H1 (cell line): ENCODE results near the gene RASSF5. TPM values are rescaled to one million over a fixed set of nuclear protein-coding genes. Genes with fewer than 3 reads are reported as not detected.

Experiments used
- CTCF ChIA-PET: fragments of 300-600 bp; sonication (Branson Sonifier 250); formaldehyde crosslinking; loops from one replicate; lab custom pipeline; 2021; ENCODE audit not compliant: partially characterized antibody; lab: Charles Lee
- POLR2A ChIA-PET: fragments of 300-600 bp; sonication (Branson Sonifier 250); formaldehyde crosslinking; loops from one replicate; lab custom pipeline; 2021; ENCODE audit warnings: inconsistent platforms; ENCODE audit not compliant: partially characterized antibody; lab: Charles Lee
- DNase-seq, 2 experiments: peaks; one replicate each; pipeline versions ENCODE4 v3.0.0 to v3.0.0-alpha.2; 2010 to 2022; ENCODE audit warnings: low spot score in 2 of 2, low read depth in 1 of 2, mixed read lengths in 1 of 2
- FAIRE-seq: peaks from 2 replicates; lab custom pipeline; 2011; peaks lifted over from hg19 to GRCh38; lab: Jason Lieb, UNC
- H2AFZ ChIP-seq: 2 replicates; pipeline ENCODE4 v1.8.1; 2012; ENCODE audit warnings: low read length, inconsistent platforms
- H2AK5ac ChIP-seq: 2 replicates; pipeline ENCODE4 v1.6.1; 2013; ENCODE audit warnings: low read depth, low read length
- H2BK120ac ChIP-seq: replicated peaks from 2 replicates; pipeline ENCODE3; 2013; ENCODE audit warnings: low read depth, low read length, inconsistent platforms
- H2BK12ac ChIP-seq: 2 replicates; pipeline ENCODE4 v1.6.1; 2013; ENCODE audit warnings: low read depth, low read length
- H2BK15ac ChIP-seq: 2 replicates; pipeline ENCODE4 v1.6.1; 2013; ENCODE audit warnings: low read length
- H2BK20ac ChIP-seq: 2 replicates; pipeline ENCODE4 v1.6.1; 2013; ENCODE audit warnings: low read length
- H2BK5ac ChIP-seq: 2 replicates; pipeline ENCODE4 v1.6.1; 2013; ENCODE audit warnings: low read depth, low read length
- H3K14ac ChIP-seq: 2 replicates; pipeline ENCODE4 v1.6.1; 2013; ENCODE audit warnings: inconsistent platforms; ENCODE audit not compliant: insufficient read length
- H3K18ac ChIP-seq: 2 replicates; pipeline ENCODE4 v1.6.1; 2013; ENCODE audit warnings: low read length; ENCODE audit errors: extremely low read depth
- H3K23ac ChIP-seq: 2 replicates; pipeline ENCODE4 v1.6.1; 2013; ENCODE audit warnings: inconsistent platforms; ENCODE audit not compliant: insufficient read length
- H3K23me2 ChIP-seq: 2 replicates; pipeline ENCODE4 v1.6.1; 2013; ENCODE audit warnings: low read depth, low read length
- H3K27ac ChIP-seq: 2 replicates; pipeline ENCODE4 v1.6.1; 2011; ENCODE audit warnings: low read depth, low read length, inconsistent platforms
- H3K27me3 ChIP-seq, 4 experiments: replicated peaks in 1 of 4; 1 replicate in 1 of 4; 2 replicates in 3 of 4; pipeline versions ENCODE4 v1.6.1 to v1.8.1; 2011 to 2013; ENCODE audit warnings: low read length in 3 of 4, mild to moderate bottlenecking in 3 of 4, inconsistent platforms in 2 of 4, mixed read lengths in 2 of 4, moderate library complexity in 1 of 4; ENCODE audit not compliant: control insufficient read depth in 3 of 4, insufficient read depth in 3 of 4; ENCODE audit errors: extremely low read depth in 1 of 4
- H3K36me3 ChIP-seq, 4 experiments: 2 replicates each; pipeline versions ENCODE4 v1.6.1 to v1.8.1; 2011 to 2013; ENCODE audit warnings: mild to moderate bottlenecking in 4 of 4, low read length in 3 of 4, moderate library complexity in 2 of 4, control low read depth in 1 of 4, inconsistent platforms in 1 of 4; ENCODE audit not compliant: insufficient read depth in 4 of 4, control insufficient read depth in 2 of 4
- H3K4ac ChIP-seq: replicated peaks from 2 replicates; pipeline ENCODE3; 2013; ENCODE audit warnings: low read length, low read depth, mixed read lengths, inconsistent platforms; ENCODE audit not compliant: insufficient read length
- H3K4me1 ChIP-seq, 4 experiments: replicated peaks in 1 of 4; 1 replicate in 1 of 4; 2 replicates in 3 of 4; pipeline versions ENCODE4 v1.6.1 to v1.8.1; 2011 to 2013; ENCODE audit warnings: low read length in 3 of 4, inconsistent platforms in 2 of 4, mixed read lengths in 1 of 4; ENCODE audit not compliant: insufficient read depth in 4 of 4, control insufficient read depth in 3 of 4
- H3K4me2 ChIP-seq, 2 experiments: 2 replicates each; pipeline versions ENCODE4 v1.6.1 to v1.8.1; 2011 to 2013; ENCODE audit warnings: low read depth in 2 of 2, low read length in 2 of 2, control low read depth in 1 of 2, inconsistent platforms in 1 of 2, mild to moderate bottlenecking in 1 of 2; ENCODE audit not compliant: insufficient read depth in 1 of 2
- H3K4me3 ChIP-seq, 4 experiments: fragments of 200-600, 300-600 bp in 1 of 4; sonication (generic), shearing (Covaris generic), sonication (Bioruptor Twin) in 1 of 4; 2 replicates each; pipeline versions ENCODE4 v1.5.1 to v1.8.1; 2011 to 2016; ENCODE audit warnings: low read length in 4 of 4, low read depth in 3 of 4, control low read depth in 2 of 4, inconsistent platforms in 2 of 4, mild to moderate bottlenecking in 2 of 4, mixed read lengths in 1 of 4, moderate library complexity in 1 of 4; ENCODE audit not compliant: insufficient read depth in 2 of 4; ENCODE audit errors: extremely low read depth in 1 of 4
- H3K56ac ChIP-seq: replicated peaks from 2 replicates; pipeline ENCODE3; 2013; ENCODE audit warnings: low read depth, mild to moderate bottlenecking, mixed read lengths, low read length, inconsistent platforms; ENCODE audit not compliant: insufficient read length
- H3K79me1 ChIP-seq: 2 replicates; pipeline ENCODE4 v1.6.1; 2013; ENCODE audit warnings: low read depth, low read length, control low read depth
- H3K79me2 ChIP-seq, 2 experiments: 2 replicates each; pipeline versions ENCODE4 v1.6.1 to v1.8.1; 2012 to 2013; ENCODE audit warnings: low read length in 2 of 2, mild to moderate bottlenecking in 2 of 2, inconsistent platforms in 1 of 2; ENCODE audit not compliant: insufficient read depth in 2 of 2, control insufficient read depth in 1 of 2
- H3K9ac ChIP-seq, 4 experiments: replicated peaks in 1 of 4; 1 replicate in 1 of 4; 2 replicates in 3 of 4; pipeline versions ENCODE4 v1.6.1 to v1.8.1; 2011 to 2013; ENCODE audit warnings: low read depth in 3 of 4, low read length in 3 of 4, control low read depth in 2 of 4, mild to moderate bottlenecking in 2 of 4, moderate library complexity in 2 of 4, inconsistent platforms in 1 of 4; ENCODE audit errors: extremely low read depth in 1 of 4
- H3K9me3 ChIP-seq, 2 experiments: 2 replicates each; pipeline versions ENCODE4 v1.6.1 to v1.8.1; 2012 to 2013; ENCODE audit warnings: mild to moderate bottlenecking in 2 of 2, moderate library complexity in 2 of 2, control low read depth in 1 of 2, inconsistent platforms in 1 of 2, low read depth in 1 of 2, low read length in 1 of 2, mixed read lengths in 1 of 2; ENCODE audit not compliant: insufficient read depth in 2 of 2
- H4K20me1 ChIP-seq, 2 experiments: replicated peaks in 1 of 2; 2 replicates each; pipeline versions ENCODE3 to v1.8.1; 2011 to 2013; ENCODE audit warnings: inconsistent platforms in 2 of 2, low read length in 2 of 2, mild to moderate bottlenecking in 1 of 2; ENCODE audit not compliant: insufficient read depth in 2 of 2, control insufficient read depth in 1 of 2
- H4K5ac ChIP-seq: 2 replicates; pipeline ENCODE4 v1.6.1; 2013; ENCODE audit warnings: low read length, low read depth, mixed read lengths, inconsistent platforms; ENCODE audit not compliant: insufficient read length
- H4K8ac ChIP-seq: 2 replicates; pipeline ENCODE4 v1.8.0; 2013; ENCODE audit warnings: mild to moderate bottlenecking, moderate library complexity, low read length, inconsistent platforms; ENCODE audit not compliant: insufficient read depth; ENCODE audit errors: extremely low read depth
- H4K91ac ChIP-seq: replicated peaks from 2 replicates; pipeline ENCODE3; 2013; ENCODE audit warnings: low read length, mixed read lengths, inconsistent platforms; ENCODE audit not compliant: insufficient read length
- CBX5 ChIP-seq: fragments of 300-800, 300-1000 bp; sonication (generic); IDR thresholded peaks from 2 replicates; pipeline ENCODE4 v1.7.1; 2016; ENCODE audit warnings: antibody characterized with exemption, low read length, low read depth
- CBX8 ChIP-seq: fragments of 300-800, 300-1000 bp; sonication (generic); IDR thresholded peaks from 2 replicates; pipeline ENCODE4 v1.7.1; 2016; ENCODE audit warnings: low read depth, low read length, borderline replicate concordance
- JUN ChIP-seq: IDR thresholded peaks from 2 replicates; pipeline ENCODE4 v1.6.1; 2011; ENCODE audit warnings: low read depth, mild to moderate bottlenecking, improper control_type of control experiment, low read length
- KDM1A ChIP-seq: fragments of 200-600, 300-600 bp; sonication (generic); IDR thresholded peaks from 2 replicates; pipeline ENCODE4 v1.7.1; 2016; ENCODE audit warnings: mild to moderate bottlenecking, low read length, borderline replicate concordance
- SAP30 ChIP-seq: fragments of 300-600 bp; sonication (generic); IDR thresholded peaks from 2 replicates; pipeline ENCODE4 v1.7.1; 2012; ENCODE audit warnings: low read length, moderate library complexity, mild to moderate bottlenecking, inconsistent platforms; ENCODE audit not compliant: insufficient read depth, insufficient replicate concordance
- SUZ12 ChIP-seq: fragments of 200-600 bp; sonication (generic); IDR thresholded peaks from 2 replicates; pipeline ENCODE4 v1.6.1; 2012; ENCODE audit warnings: mild to moderate bottlenecking, inconsistent platforms, low read length, moderate library complexity, mixed read lengths
- TEAD4 ChIP-seq: IDR thresholded peaks from 2 replicates; pipeline ENCODE4 v1.6.1; 2012; ENCODE audit warnings: low read depth, low read length, inconsistent platforms, mixed read lengths
- WGBS, 2 experiments: shearing (Covaris generic) in 1 of 2; methylation state at CpG; one replicate each; pipeline versions ENCODE4 v1.1.6 to v1.1.7; 2013 to 2015; ENCODE audit warnings: low lambda C conversion rate in 2 of 2, mixed read lengths in 2 of 2, inconsistent platforms in 1 of 2, low coverage in 1 of 2, missing lambda C conversion rate in 1 of 2; ENCODE audit not compliant: insufficient replicate concordance in 2 of 2, insufficient coverage in 1 of 2, insufficient read length in 1 of 2; ENCODE audit errors: extremely low coverage in 1 of 2, missing lambda C conversion rate in 1 of 2; 5-methylcytosine and 5-hydroxymethylcytosine counted together
- polyA plus RNA-seq, 7 experiments: library from polyadenylated mRNA; depleted of rRNA in 3 of 7; stranded (reverse) in 5 of 7; unstranded in 2 of 7; fragments of >200 nt in 5 of 7; fragments of 200-250 nt in 2 of 7; gene quantifications; 1 replicate in 5 of 7; 2 replicates in 1 of 7; 4 replicates in 1 of 7; pipeline versions ENCODE4 v1.2.1 to v1.2.3, GENCODE V29; 2011 to 2013; ENCODE audit warnings: missing spikeins in 2 of 7, mixed read lengths in 2 of 7
- total RNA-seq: library from RNA; stranded (reverse); fragmentation: NEBNext Ultra II Directional; extraction: Animal tissue kit (Norgen Biotek cat#: 25700); gene quantifications from 2 replicates; pipeline ENCODE4 v1.2.1, GENCODE V29; 2021
- TF ChIP-seq, protein P1 (sequence below): IDR thresholded peaks from 2 replicates; pipeline ENCODE4 v1.6.1; 2011; ENCODE audit warnings: low read depth, mild to moderate bottlenecking, low read length; ENCODE audit not compliant: insufficient read depth

The RASSF5 gene
- total and polyA plus RNA-seq, 2 of the 8 experiments (the other 6 are each of a cell fraction or from before 2014, with no cell fraction given): 0.82 to 1.8 TPM

DNA sequence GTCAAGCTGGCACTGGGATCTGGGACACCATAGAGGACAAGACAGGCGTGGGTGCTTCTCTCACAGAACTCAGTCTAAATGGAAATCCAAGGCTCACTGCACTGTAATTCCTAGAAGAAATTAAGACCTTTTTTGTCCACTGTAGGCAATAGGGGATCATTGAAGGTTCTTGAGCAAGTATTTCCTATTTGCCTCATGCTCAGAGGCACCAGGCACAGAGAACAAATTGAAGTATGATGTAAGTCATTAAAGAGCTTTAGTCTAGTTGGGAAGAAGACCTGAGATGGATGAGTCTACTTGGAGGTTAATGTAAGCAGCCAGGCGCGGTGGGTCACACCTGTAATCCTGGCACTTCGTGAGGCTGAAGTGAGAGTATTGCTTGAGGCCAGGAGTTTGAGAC, 70.3 kb downstream of the RASSF5 start:
- no peak overlapping the region for H2BK120ac ChIP-seq
- H3K79me2 ChIP-seq: no peaks in the 10 kb centered on the region
- H3K27ac ChIP-seq: no peak overlapping the region
- H2BK20ac ChIP-seq: no peak overlapping the region
- H3K4ac ChIP-seq: no peak overlapping the region
- no peak overlapping the region for H3K23ac ChIP-seq
- H2AFZ ChIP-seq: no peak overlapping the region
- H2BK5ac ChIP-seq: no peak overlapping the region
- H3K23me2 ChIP-seq: no peaks in the 10 kb centered on the region
- DNase-seq (no peak), FAIRE-seq (no peak)
- H3K14ac ChIP-seq: no peak overlapping the region
- 68% methylated on average over 4 of the region's 4 CpGs; no CpG with 5 or more reads in 1 of the 2 experiments for WGBS, 2 experiments
- H4K5ac ChIP-seq: no peak overlapping the region
- no peaks in the 10 kb centered on the region for H4K20me1 ChIP-seq
- H3K9ac ChIP-seq: no peak overlapping the region
- H3K4me3 ChIP-seq: no peak overlapping the region
- H3K79me1 ChIP-seq: no peaks in the 10 kb centered on the region
- no peak overlapping the region for H2AK5ac ChIP-seq
- H2BK15ac ChIP-seq: no peak overlapping the region
- no peaks in the 10 kb centered on the region for H3K9me3 ChIP-seq
- H3K4me2 ChIP-seq: no peak overlapping the region
- TF ChIP-seq KDM1A: no peak
- TF ChIP-seq CBX5: no peak
- no peak for TF ChIP-seq CBX8
- TF ChIP-seq JUN: no peak
- TF ChIP-seq TEAD4: no peak
- TF ChIP-seq SUZ12: no peak
- TF ChIP-seq, protein P1, sequence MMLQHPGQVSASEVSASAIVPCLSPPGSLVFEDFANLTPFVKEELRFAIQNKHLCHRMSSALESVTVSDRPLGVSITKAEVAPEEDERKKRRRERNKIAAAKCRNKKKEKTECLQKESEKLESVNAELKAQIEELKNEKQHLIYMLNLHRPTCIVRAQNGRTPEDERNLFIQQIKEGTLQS: no peak
- TF ChIP-seq SAP30: no peak
- ChIA-PET POLR2A (no interaction called here), CTCF (interaction anchor here (1.2 to 16.9 kb wide), 6 partner anchors 12 to 98 kb away, joined by 3 to 298 read pairs (median 8); no protein-coding TSS in a partner anchor)
- H3K56ac ChIP-seq: no peak overlapping the region
- H3K4me1 ChIP-seq: no peaks in the 10 kb centered on the region
- H3K27me3 ChIP-seq: 0 out of 7 replicates have a peak, but pooled peaks cover 0 to 3% (median 0%) of the 10 kb centered on the region in 4 experiments
- H4K91ac ChIP-seq: no peak overlapping the region
- no peaks in the 10 kb centered on the region for H3K36me3 ChIP-seq
- H4K8ac ChIP-seq: no peak overlapping the region
- no peak overlapping the region for H3K18ac ChIP-seq
- H2BK12ac ChIP-seq: no peak overlapping the region
